GM10266 (cell line): Measurements from ENCODE around the gene CHN2.

Experiments used
- DNase-seq: peaks from one replicate; pipeline ENCODE4 v3.0.0; 2012; ENCODE audit errors: extremely low spot score
- TF ChIP-seq, protein P1 (sequence below): IDR thresholded peaks from 2 replicates; pipeline ENCODE4 v1.5.1; 2012; ENCODE audit warnings: mild to moderate bottlenecking, low read depth; ENCODE audit not compliant: control insufficient read depth, insufficient read depth; ENCODE audit errors: missing control alignments

Gene CHN2

DNA sequence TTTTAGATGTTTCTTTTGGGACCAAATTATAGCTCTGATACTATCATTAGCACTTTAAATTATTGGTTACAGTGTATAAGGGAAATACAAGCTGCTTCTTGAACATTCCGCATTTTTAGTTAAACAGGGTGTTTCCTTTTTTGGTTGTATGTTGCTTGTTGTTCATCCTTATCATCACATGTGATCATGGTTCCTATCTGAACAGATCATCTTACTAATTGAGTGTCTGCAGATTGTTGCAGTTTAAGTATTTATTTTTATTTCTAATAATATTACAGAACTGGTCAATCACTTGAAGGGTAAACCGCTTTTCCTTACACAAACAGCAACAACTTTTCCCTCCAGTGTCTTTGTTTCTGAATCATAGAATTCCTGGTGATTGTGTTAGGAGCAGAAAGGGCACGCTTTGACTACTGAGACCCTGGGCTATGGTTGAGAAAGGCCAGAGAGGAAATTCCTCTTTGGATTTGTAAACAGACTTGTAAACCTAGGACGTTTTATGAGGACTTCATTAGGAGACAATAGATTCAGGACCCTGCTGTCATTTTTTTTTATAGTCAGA, 37.2 kb downstream of the CHN2 start:
- TF ChIP-seq, protein P1, sequence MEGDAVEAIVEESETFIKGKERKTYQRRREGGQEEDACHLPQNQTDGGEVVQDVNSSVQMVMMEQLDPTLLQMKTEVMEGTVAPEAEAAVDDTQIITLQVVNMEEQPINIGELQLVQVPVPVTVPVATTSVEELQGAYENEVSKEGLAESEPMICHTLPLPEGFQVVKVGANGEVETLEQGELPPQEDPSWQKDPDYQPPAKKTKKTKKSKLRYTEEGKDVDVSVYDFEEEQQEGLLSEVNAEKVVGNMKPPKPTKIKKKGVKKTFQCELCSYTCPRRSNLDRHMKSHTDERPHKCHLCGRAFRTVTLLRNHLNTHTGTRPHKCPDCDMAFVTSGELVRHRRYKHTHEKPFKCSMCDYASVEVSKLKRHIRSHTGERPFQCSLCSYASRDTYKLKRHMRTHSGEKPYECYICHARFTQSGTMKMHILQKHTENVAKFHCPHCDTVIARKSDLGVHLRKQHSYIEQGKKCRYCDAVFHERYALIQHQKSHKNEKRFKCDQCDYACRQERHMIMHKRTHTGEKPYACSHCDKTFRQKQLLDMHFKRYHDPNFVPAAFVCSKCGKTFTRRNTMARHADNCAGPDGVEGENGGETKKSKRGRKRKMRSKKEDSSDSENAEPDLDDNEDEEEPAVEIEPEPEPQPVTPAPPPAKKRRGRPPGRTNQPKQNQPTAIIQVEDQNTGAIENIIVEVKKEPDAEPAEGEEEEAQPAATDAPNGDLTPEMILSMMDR: no peak
- DNase-seq: no peak

DNA sequence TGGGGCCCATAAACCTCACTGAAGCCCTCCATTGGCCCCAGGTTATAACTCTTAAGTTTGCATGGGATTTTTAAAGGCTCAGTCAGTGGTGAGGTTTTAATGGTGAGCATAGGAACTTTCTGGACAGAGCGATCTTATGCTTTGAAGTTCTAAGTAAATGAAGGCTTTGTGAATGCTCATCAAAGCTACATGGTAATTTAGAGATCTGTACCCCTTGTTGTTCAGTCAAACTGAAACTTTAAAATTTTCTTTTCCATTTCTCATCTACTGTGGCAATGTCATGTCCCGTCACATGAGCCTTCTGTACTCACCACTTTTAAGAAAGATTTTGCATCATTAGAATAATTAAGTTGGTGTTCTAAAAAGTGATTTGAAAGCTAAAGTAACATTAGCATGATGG, 39.9 kb downstream of the CHN2 start:
- TF ChIP-seq, protein P1: no peak
- no peak for DNase-seq

DNA sequence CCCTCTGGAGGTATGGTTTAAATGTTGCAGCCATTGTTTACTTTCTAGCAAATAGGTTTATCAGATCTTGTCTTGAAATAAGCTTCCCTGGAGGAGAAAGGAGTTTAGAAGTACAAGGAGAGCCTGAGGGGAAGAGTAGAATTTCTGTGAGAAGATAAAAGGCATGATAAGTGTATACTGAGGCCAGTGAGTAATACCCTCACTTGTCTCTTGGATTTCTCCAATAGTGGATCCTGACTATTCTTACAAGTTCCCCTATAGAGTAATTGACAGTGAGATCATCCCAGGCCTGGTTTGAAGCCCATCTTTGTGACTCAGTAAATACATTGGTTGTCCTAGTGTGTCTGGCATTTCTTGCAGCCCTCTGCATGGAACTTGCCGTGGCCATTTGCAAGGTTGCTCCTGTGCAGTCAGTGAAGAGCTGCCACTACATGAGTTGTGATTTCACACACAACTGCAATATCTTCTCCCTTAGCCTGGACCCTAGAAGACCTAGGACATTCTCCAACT, 41.6 kb downstream of the CHN2 start:
- no peak for DNase-seq
- TF ChIP-seq, protein P1: no peak

DNA sequence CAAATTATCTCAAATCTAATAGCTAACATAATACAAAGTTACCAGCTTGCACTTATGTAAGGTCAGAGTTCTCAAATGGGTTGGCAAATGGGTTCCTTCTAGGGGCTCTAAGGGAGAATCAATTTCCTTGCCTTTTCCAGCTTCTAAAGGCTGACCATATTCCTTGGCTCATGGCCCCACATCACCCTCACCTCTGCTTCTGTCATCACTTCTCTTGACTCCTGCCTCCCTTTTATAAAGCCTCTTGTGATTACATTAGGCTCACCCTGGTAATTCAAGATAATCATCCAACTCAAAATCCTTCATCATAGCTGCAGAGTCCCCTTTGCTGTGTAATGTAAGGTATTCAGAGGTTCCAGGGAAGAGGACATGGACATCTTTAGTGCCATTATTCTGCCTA, 42.1 kb downstream of the CHN2 start:
- TF ChIP-seq, protein P1: no peak
- DNase-seq: no peak

DNA sequence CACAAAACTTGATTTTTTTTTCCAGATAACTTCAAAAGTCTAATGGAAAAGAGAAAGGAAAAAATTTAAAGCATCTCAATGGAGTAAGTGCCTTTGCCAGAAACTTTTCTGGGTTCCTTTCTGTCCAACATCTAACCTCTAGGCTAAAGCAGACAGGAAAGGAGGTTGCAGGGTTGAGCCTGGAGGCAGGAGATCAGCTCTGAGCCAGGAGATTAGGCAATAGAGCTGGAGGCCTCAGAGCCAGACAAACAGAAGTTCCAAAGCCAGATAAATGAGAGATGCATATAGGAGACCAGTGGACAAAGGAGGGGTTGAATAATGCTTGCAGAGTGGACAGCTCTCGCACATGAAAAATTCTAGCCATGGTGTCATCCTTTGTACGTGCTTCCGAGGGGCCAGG, 42.9 kb downstream of the CHN2 start:
- TF ChIP-seq, protein P1: no peak
- DNase-seq: no peak

DNA sequence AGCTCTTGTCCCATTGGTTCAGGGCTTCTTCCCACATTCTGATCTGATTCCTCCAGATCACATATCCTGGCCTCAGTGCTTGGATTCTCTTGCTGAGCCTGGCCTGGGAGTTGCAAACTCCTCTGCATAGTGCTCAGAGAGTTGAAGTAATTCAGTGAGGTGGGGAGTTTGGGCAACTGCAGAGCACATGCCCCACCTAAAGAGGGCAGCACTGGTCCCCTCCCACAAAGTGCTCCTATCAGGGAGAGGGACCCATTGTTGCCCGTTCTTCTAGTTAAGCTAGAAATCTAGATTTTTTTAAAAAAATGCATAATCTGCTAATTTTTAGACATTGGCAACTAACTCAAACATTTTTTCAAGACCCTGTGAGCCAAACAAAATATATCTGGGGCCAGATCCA, 45.1 kb downstream of the CHN2 start:
- DNase-seq: no peak
- TF ChIP-seq, protein P1: peak; percentile 35

DNA sequence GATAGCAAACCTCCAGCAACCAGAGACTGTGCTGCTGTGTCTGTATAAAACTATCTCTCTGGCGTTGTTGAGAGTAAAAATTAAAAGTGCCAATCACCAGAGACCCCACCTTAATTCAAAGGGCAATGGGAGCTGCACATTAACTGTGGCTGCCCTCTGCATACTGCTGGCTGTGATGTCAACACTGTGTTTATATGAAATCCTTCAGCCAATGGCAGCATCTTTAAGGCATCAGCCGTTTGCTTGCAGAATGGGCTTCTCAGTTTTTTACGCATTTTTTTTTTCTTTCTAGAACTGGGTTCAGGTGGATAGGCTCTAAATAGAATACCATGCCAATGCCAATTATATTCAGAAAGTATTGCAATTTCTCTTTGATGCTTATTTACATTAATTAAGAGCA, 47.7 kb downstream of the CHN2 start:
- TF ChIP-seq, protein P1: no peak
- DNase-seq: no peak
